Pancreas (tissue), 10 donors: ENCODE data around the gene NETO2. TPM values are rescaled to one million over a fixed set of nuclear protein-coding genes. Genes with fewer than 3 reads are reported as not detected.
"Not testable (repeated sequence)": the region's sequence is repeated elsewhere in the genome, so short reads cannot be mapped to it uniquely, and the experiment has no call there.

ENCODE experiments used
- ATAC-seq, 4 donors: fragments of 200-7000 bp; cut with Tn5 transposase; one replicate each; pipeline versions ENCODE4 v1.8.0 to v1.9.1; 2020; ENCODE audit warnings: mild to moderate bottlenecking in 4 of 4, moderate library complexity in 4 of 4
- DNase-seq, 6 donors: peaks; one replicate each; pipeline ENCODE4 v3.0.0-alpha.2; 2020
- FAIRE-seq: peaks from 2 replicates; lab custom pipeline; 2012; peaks lifted over from hg19 to GRCh38; lab: Jason Lieb, UNC
- H3K27ac ChIP-seq, 4 donors: fragments of 200-600 bp; sonication (generic); 1 replicate in 3 of 4; 2 replicates in 1 of 4; pipeline versions ENCODE4 v1.5.0 to v1.8.0; 2020
- H3K27me3 ChIP-seq, 4 donors: fragments of 200-600 bp; one replicate each; pipeline ENCODE4 v1.8.0; 2021
- H3K36me3 ChIP-seq, 3 donors: fragments of 200-600 bp; sonication (generic) in 1 of 3; one replicate each; pipeline versions ENCODE4 v1.5.0 to v1.8.0; 2020 to 2021
- H3K4me1 ChIP-seq, 3 donors: fragments of 200-600 bp; one replicate each; pipeline ENCODE4 v1.8.0; 2021
- H3K4me3 ChIP-seq, 4 donors: fragments of 200-600 bp; sonication (generic) in 2 of 4; one replicate each; pipeline versions ENCODE4 v1.5.0 to v1.8.0; 2020 to 2021
- H3K9me3 ChIP-seq, 4 donors: fragments of 200-600 bp; one replicate each; pipeline ENCODE4 v1.8.0; 2021
- CTCF ChIP-seq, 4 donors: fragments of 200-600 bp; sonication (generic) in 3 of 4; IDR thresholded peaks; one replicate each; pipeline versions ENCODE4 v1.5.0 to v1.8.0; 2021; ENCODE audit warnings: antibody characterized with exemption in 4 of 4
- WGBS, 2 donors: extraction: QIAGEN DNeasy Blood & Tissue Kit; methylation state at CpG; one replicate each; pipeline ENCODE4 v1.1.7; 2013; 5-methylcytosine and 5-hydroxymethylcytosine counted together
- intact Hi-C, 3 donors: fragments of 100-400 bp; cut with DNase I; formaldehyde crosslinking; loops; one replicate each; pipeline versions ENCODE4 v1.11.1 to v1.14.2; 2022
- polyA plus RNA-seq, 2 donors: library from polyadenylated mRNA; stranded (reverse); fragments of 200-250 nt; gene quantifications; one replicate each; pipeline ENCODE4 v1.2.3, GENCODE V29; 2013
- total RNA-seq, 6 donors: library from RNA; stranded (reverse); fragmentation: NEBNext Ultra II Directional in 4 of 6; extraction: Animal tissue kit (Norgen Biotek cat#: 25700) in 4 of 6; gene quantifications; one replicate each; pipeline versions ENCODE4 v1.2.1 to v1.2.4, GENCODE V29; 2021 to 2023
- donor health status: healthy with polysubstance abuse.
- donor health status: DM: no; HTN: no; CAD: no; lungs with moderate emphysema.
- donor health status: DM: no; HTN: no; CAD: no.
- donor health status: control.
- donor health status: control.
- donor health status: Bipolar disorder and iron deficiency.
- donor health status: DM: yes; HTN: yes; CAD: no.
- donor health status: DM: no; HTN: no; CAD: no.
- donor health status: DM: no; HTN: no; CAD: no.
- donor health status: DM: yes; HTN: yes; CAD: no.

Gene NETO2
- total and polyA plus RNA-seq, 8 donors = 0.12 to 2.9 (median 0.57) TPM

GRCh38 chr16:47061204-47061603 lies 82.5 kb downstream of the NETO2 start:
- TF ChIP-seq CTCF (IDR thresholded peaks at IDR 0.05) = no peak
- no peaks in the 10 kb centered on the region for H3K4me1 ChIP-seq
- intact Hi-C loops = no loop called here
- DNase-seq (no peak), ATAC-seq (no peak), FAIRE-seq (no peak)
- H3K27ac ChIP-seq = no peak overlapping the region
- H3K36me3 ChIP-seq = no peaks in the 10 kb centered on the region
- H3K27me3 ChIP-seq = no peaks in the 10 kb centered on the region
- H3K4me3 ChIP-seq = no peak overlapping the region
- 76 to 90% methylated on average over 12 of the region's 12 CpGs for WGBS, 2 donors
- no peaks in the 10 kb centered on the region for H3K9me3 ChIP-seq

GRCh38 chr16:47060596-47060995 lies 83.1 kb downstream of the NETO2 start:
- H3K4me3 ChIP-seq = no peak overlapping the region
- 83 to 94% methylated on average over 3 of the region's 3 CpGs for WGBS, 2 donors
- H3K4me1 ChIP-seq = no peaks in the 10 kb centered on the region
- H3K27me3 ChIP-seq = no peaks in the 10 kb centered on the region
- no peaks in the 10 kb centered on the region for H3K9me3 ChIP-seq
- TF ChIP-seq CTCF (IDR thresholded peaks at IDR 0.05) = no peak
- H3K27ac ChIP-seq = no peak overlapping the region
- no peak for ATAC-seq
- FAIRE-seq = no peak
- no peak for DNase-seq
- intact Hi-C loops = no loop called here
- H3K36me3 ChIP-seq = no peaks in the 10 kb centered on the region

- Histone ChIP-seq H3K36me3 (no peaks in the 10 kb centered on the region), H3K4me3 (no peak overlapping the region), H3K4me1 (no peaks in the 10 kb centered on the region), H3K27me3 (no peaks in the 10 kb centered on the region), H3K27ac (no peak overlapping the region), H3K9me3 (no peaks in the 10 kb centered on the region)
- intact Hi-C loops = no loop called here
- FAIRE-seq (no peak), ATAC-seq (no peak), DNase-seq (no peak)
- no peak for TF ChIP-seq CTCF (IDR thresholded peaks at IDR 0.05)
- WGBS, 2 donors = 69 to 86% methylated on average over 7 of the region's 7 CpGs
These were observed 83.8 kb downstream of the NETO2 start for GRCh38 chr16:47059991-47060390.

- FAIRE-seq, intact Hi-C loops, H3K36me3 ChIP-seq, DNase-seq, H3K9me3 ChIP-seq, H3K4me1 ChIP-seq, H3K27ac ChIP-seq, H3K4me3 ChIP-seq, ATAC-seq, H3K27me3 ChIP-seq: not testable (repeated sequence)
- WGBS, 2 donors = 48 to 63% methylated on average over 2 of the region's 2 CpGs
These were observed 84.6 kb downstream of the NETO2 start for GRCh38 chr16:47059130-47059529.

- no peak for DNase-seq
- 65 to 69% methylated on average over 14 of the region's 14 CpGs for WGBS, 2 donors
- H3K27ac ChIP-seq = no peak overlapping the region
These were observed 85.3 kb downstream of the NETO2 start for GRCh38 chr16:47058295-47059086.

More at GRCh38 chr16:47058295-47059086, 85.3 kb downstream of the NETO2 start:
- intact Hi-C loops = no loop called here
- Histone ChIP-seq H3K4me1 (no peaks in the 10 kb centered on the region), H3K27me3 (no peaks in the 10 kb centered on the region), H3K9me3 (no peaks in the 10 kb centered on the region), H3K36me3 (no peaks in the 10 kb centered on the region), H3K4me3 (no peak overlapping the region)
- ATAC-seq = no peak
- TF ChIP-seq CTCF (IDR thresholded peaks at IDR 0.05) = no peak
- no peak for FAIRE-seq
